GM10248 (cell line): ENCODE data around the gene NBPF20.
"Not testable (repeated sequence)": the region's sequence is repeated elsewhere in the genome, so short reads cannot be mapped to it uniquely, and the experiment has no call there.

Experiments
- CTCF ChIA-PET: fragments of 300-600 bp; sonication (Branson Sonifier 250); formaldehyde crosslinking; extraction: SDS; loops from one replicate; lab custom pipeline; 2021; ENCODE audit warnings: antibody characterized with exemption; lab: Yijun Ruan, JAX
- POLR2A ChIA-PET: fragments of 350-650 bp; sonication (Branson Sonifier 250); formaldehyde crosslinking; extraction: SDS; loops from one replicate; lab custom pipeline; 2020; ENCODE audit warnings: antibody characterized with exemption; lab: Yijun Ruan, JAX
- DNase-seq: peaks from one replicate; pipeline ENCODE4 v3.0.0; 2012; ENCODE audit errors: extremely low spot score
- CTCF ChIP-seq: IDR thresholded peaks from 2 replicates; pipeline ENCODE4 v1.5.1; 2012; ENCODE audit warnings: mild to moderate bottlenecking, low read depth; ENCODE audit errors: extremely low read depth, missing control alignments, control extremely low read depth

The NBPF20 gene, protein sequence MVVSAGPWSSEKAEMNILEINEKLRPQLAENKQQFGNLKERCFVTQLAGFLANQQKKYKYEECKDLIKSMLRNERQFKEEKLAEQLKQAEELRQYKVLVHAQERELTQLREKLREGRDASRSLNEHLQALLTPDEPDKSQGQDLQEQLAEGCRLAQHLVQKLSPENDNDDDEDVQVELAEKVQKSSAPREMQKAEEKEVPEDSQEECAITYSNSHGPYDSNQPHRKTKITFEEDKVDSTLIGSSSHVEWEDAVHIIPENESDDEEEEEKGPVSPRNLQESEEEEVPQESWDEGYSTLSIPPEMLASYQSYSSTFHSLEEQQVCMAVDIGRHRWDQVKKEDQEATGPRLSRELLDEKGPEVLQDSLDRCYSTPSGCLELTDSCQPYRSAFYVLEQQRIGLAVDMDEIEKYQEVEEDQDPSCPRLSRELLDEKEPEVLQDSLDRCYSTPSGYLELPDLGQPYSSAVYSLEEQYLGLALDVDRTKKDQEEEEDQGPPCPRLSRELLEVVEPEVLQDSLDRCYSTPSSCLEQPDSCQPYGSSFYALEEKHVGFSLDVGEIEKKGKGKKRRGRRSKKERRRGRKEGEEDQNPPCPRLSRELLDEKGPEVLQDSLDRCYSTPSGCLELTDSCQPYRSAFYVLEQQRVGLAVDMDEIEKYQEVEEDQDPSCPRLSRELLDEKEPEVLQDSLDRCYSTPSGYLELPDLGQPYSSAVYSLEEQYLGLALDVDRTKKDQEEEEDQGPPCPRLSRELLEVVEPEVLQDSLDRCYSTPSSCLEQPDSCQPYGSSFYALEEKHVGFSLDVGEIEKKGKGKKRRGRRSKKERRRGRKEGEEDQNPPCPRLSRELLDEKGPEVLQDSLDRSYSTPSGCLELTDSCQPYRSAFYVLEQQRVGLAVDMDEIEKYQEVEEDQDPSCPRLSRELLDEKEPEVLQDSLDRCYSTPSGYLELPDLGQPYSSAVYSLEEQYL (N-terminal part only)

GRCh38 chr1:145425436-145426029 lies at the start of gene NBPF20:
Gene NBPF20, minus strand, starts transcription at chr1:145425603. Its CDS starts 20,331 bp downstream, at chr1:145405272.
- DNase-seq, result peak; percentile 90
- POLR2A ChIA-PET, result no interaction called here
- CTCF ChIA-PET, result no interaction called here
- TF ChIP-seq CTCF, result no peak

- CTCF ChIA-PET, DNase-seq, POLR2A ChIA-PET: not testable (repeated sequence)
These were observed 49.5 kb upstream of the NBPF20 start for GRCh38 chr1:145474837-145475368.

DNA sequence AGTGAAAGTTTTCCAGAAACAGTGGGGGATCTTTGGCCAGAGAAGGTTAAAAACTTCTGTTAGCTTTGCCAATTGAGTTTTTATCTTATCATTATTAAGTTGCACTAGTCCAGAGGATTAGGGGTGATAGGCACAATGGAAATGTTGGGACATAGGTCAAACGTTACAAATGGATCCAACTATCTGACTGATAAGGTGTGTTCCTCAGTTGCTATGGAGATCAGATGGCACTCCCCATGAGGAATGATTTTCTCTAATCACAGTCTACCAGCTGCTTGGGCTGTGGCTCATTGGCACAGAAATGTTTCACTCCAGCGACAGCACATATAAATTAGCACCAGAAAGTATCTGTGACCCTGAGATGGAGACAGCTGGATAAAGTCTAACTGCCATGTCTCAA lies 47.3 kb upstream of the NBPF20 start:
- CTCF ChIA-PET, POLR2A ChIA-PET, DNase-seq: not testable (repeated sequence)

GRCh38 chr1:145471365-145471764 lies 46.0 kb upstream of the NBPF20 start:
- DNase-seq, POLR2A ChIA-PET, CTCF ChIA-PET: not testable (repeated sequence)

DNA sequence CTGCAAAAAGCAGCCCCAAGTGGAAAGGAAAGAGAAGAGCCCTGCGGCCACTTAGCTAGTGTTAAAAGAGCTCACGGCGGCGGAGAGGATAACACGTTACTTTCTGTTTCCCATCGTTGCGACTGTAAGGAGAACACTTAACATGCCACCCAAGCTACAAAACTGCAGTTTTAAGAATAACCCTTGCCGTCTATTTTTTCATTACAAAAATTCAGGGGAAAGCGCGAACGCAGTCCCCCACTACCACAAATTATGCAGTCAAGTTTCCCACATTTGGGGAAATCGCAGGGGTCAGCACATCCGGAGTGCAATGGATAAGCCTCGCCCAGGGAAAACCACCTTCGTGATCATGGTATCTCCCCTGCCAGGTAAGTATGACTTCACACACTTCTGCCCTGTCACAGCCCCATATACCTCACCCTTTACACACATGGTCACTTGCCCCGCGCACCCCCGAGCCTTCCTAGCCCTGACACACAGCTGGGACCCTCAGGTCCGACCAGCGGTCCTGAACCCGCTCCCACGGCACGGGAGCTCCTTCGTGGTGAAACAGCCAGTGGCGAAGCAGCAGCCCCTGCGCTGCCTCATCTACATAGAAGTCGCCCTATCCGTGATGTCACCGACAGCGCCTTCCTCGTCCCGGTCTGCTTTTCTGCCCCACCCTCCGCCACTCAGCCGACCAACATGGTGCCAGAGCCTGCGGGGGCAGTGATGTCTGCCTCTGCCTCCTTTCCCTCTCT lies 40.2 kb upstream of the NBPF20 start:
- peak; percentile 40 for DNase-seq
- CTCF ChIA-PET, result not testable (repeated sequence)
- POLR2A ChIA-PET, result interaction anchor here (0.6 to 0.9 kb wide), 4 partner anchors 185 to 914 kb away, joined by 3 to 6 read pairs (median 4); no protein-coding TSS in a partner anchor

DNA sequence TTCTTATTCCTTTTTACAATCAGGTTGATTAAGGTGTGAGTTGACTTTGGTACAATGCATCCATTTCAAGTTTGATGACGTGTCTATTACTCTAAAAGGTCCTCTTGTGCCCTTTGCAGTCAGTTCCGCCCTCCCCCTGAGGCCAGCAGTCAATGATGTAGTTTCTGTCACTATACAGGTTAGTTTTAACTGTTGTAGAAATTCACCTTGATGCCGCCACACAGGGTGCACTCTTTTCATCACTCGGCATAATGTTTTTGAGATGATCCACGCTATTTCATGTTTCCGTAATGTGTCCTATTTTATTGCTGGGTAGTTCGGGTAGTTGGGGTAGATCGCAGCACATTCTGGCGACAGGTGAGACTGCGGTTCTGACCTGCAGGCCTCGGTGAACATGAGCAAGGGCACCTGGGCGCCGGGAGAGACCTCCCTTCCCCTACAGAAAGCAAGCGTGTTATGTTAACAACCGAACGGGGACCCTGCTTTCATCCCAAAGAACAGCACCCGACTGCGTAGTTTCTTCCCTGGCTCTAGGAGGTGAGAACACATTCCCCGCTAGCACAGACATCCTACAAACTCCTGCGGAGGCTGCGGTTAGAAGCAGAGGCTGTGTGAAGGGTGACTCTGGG lies 39.4 kb upstream of the NBPF20 start:
- POLR2A ChIA-PET, result interaction anchor here (0.6 to 0.9 kb wide), 4 partner anchors 184 to 914 kb away, joined by 3 to 6 read pairs (median 4); no protein-coding TSS in a partner anchor

GRCh38 chr1:145464017-145464416 lies 38.6 kb upstream of the NBPF20 start:
- DNase-seq, CTCF ChIA-PET, POLR2A ChIA-PET: not testable (repeated sequence)

More for the DNA sequence above, 39.4 kb upstream of the NBPF20 start:
- CTCF ChIA-PET, DNase-seq: not testable (repeated sequence)

- CTCF ChIA-PET, DNase-seq, POLR2A ChIA-PET: not testable (repeated sequence)
These were observed 35.3 kb upstream of the NBPF20 start for GRCh38 chr1:145460684-145461083.

DNA sequence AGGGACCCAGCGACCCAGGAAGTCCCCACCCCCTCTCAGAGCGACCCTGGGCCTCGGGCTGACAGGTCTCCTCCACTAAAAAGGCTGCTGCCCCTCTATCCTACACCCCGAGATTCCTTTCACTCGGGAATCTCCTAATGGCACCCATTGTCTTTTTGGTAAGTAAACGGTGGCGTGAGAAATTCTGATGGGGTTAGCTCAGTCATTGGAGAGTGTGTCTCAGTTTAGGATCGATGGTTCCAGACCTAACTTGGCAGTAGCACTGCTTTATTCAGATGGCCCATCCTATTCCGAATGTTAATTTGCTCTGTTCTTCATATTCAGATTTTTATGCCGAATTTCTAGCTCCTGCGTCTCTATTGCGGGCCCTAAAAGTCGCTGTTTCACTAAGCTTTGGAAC lies 34.6 kb upstream of the NBPF20 start:
- POLR2A ChIA-PET, CTCF ChIA-PET, DNase-seq: not testable (repeated sequence)

GRCh38 chr1:145459591-145459990 lies 34.2 kb upstream of the NBPF20 start:
- POLR2A ChIA-PET, result not testable (repeated sequence)

DNA sequence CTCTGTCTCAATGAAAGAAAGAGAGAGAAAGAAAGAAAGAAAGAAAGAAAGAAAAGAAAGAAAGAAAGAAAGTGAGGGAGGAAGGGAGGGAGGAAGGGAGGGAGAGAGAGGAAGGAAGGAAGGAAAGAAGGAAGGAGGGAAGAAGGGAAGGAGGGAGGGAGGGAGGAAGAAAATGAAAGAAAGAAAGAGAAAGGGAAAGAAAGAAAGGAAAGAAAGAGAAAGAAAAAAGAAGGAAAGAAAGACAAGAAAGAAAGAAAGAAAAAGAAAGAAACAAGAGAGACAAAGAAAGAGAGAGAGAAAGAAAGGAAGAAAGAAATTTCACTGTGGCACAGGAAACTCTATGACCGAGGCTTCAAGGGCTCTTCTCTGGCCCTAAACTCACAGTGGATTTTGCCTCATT lies 33.7 kb upstream of the NBPF20 start:
- POLR2A ChIA-PET, CTCF ChIA-PET, DNase-seq: not testable (repeated sequence)

More at GRCh38 chr1:145459591-145459990, 34.2 kb upstream of the NBPF20 start:
- DNase-seq, CTCF ChIA-PET: not testable (repeated sequence)

GRCh38 chr1:145454824-145455177 lies 29.4 kb upstream of the NBPF20 start:
- DNase-seq, POLR2A ChIA-PET, CTCF ChIA-PET: not testable (repeated sequence)

DNA sequence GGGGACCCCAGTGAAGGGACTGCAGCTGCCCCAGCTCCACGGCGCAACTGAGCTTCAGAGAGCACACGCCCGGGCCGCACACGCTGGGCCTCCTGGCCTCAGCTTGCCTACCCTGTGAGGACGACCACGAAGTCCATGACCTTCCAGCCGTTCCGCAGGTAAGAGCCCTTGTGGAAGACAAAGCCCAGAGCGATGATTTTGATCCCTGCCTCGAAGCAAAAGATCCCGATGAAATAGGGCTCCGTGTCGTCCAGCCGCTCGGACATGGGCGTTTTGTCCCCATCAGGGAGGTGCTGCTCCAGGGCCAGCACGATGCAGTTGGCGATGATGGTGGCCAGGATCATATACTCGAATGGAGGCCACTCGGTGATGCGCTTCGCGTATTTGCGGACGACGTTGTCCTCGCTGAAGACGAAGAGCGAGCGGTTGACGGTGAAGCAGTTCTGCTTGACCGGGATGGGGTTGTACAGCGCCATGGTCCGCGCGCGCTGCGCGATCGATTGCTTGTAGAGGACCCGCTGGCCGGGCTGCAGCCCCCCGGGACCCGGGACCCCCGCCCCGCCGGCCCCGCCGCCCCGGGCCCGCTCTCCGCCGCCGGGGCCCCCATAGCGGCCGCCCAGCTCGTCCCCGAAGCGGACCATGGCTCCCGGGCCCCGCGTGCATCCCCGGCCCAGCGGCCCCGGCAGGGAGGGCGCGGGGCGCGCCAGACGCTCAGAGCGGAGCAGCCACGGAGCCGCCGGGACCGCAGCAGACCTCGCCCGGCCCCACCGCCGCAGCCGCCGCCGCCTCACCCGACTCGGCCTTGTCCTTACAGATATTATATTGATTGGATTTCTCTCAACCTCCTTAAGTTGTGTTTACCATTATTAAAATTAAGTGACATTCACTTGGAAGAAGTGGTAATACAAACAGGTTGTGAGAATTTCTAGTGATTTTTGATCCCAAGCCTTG lies 28.7 kb upstream of the NBPF20 start:
- DNase-seq, CTCF ChIA-PET, POLR2A ChIA-PET: not testable (repeated sequence)

- CTCF ChIA-PET, POLR2A ChIA-PET, DNase-seq: not testable (repeated sequence)
These were observed 27.1 kb upstream of the NBPF20 start for GRCh38 chr1:145452506-145452905.
